ENCODE measurements around the gene CCDC69. TPM values are rescaled to one million over a fixed set of nuclear protein-coding genes. Genes with fewer than 3 reads are reported as not detected.

CCDC69 gene
- polyA plus RNA-seq, 2 of the 4 experiments (the other 2 are of a cell fraction) = 2.9 to 3.0 TPM

GRCh38 chr5:151144275-151144674 is 79.6 kb downstream of the CCDC69 start:
- no peak for FAIRE-seq
- TF ChIP-seq BHLHE40 (IDR thresholded peaks at IDR 0.05; ENCODE audit: low read depth, low read length) (no peak), MYC (IDR thresholded peaks at IDR 0.05; ENCODE audit: borderline replicate concordance, low read length) (no peak), TP53 (CRISPR knock-in tag; IDR thresholded peaks at IDR 0.05) (no peak), RNF2 (IDR thresholded peaks at IDR 0.05; ENCODE audit: borderline replicate concordance, low read depth) (no peak), FOXS1 (CRISPR knock-in tag; IDR thresholded peaks at IDR 0.05) (no peak), ESRRA (IDR thresholded peaks at IDR 0.05; ENCODE audit: borderline replicate concordance, low read length) (no peak), ATOH8 (CRISPR knock-in tag; IDR thresholded peaks at IDR 0.05; ENCODE audit: low read depth) (no peak), POLR2A (IDR thresholded peaks at IDR 0.05; ENCODE audit: low read length) (no peak), EP300 (IDR thresholded peaks at IDR 0.05) (no peak), NFE2L2 (conservative IDR thresholded peaks at IDR 0.05; ENCODE audit: low read length) (no peak), JUNB (IDR thresholded peaks at IDR 0.05) (no peak), HOXB13 (CRISPR knock-in tag; IDR thresholded peaks at IDR 0.05; ENCODE audit: low read depth) (no peak), CTCF (IDR thresholded peaks at IDR 0.05) (no peak), SMC3 (IDR thresholded peaks at IDR 0.05) (no peak), PHF8 (IDR thresholded peaks at IDR 0.05; ENCODE audit: borderline replicate concordance, low read depth) (no peak), ZSCAN20 (CRISPR knock-in tag; IDR thresholded peaks at IDR 0.05) (no peak)

GRCh38 chr5:151143645-151144044 is 80.2 kb downstream of the CCDC69 start:
- no peaks in the 10 kb centered on the region for H3K9me3 ChIP-seq
- TF ChIP-seq POLR2AphosphoS2 (conservative IDR thresholded peaks at IDR 0.05; ENCODE audit: low read length) (no peak), MYC (IDR thresholded peaks at IDR 0.05; ENCODE audit: borderline replicate concordance, low read length) (no peak), REST (IDR thresholded peaks at IDR 0.05) (no peak), HMGXB4 (CRISPR knock-in tag; IDR thresholded peaks at IDR 0.05; ENCODE audit: borderline replicate concordance) (no peak), BHLHE40 (IDR thresholded peaks at IDR 0.05; ENCODE audit: low read depth, low read length) (no peak), CHD2 (IDR thresholded peaks at IDR 0.05; ENCODE audit: low read length, partially characterized antibody) (no peak), RCOR1 (IDR thresholded peaks at IDR 0.05; ENCODE audit: low read depth, low read length) (no peak), ZC3H11A (IDR thresholded peaks at IDR 0.05) (no peak), NFE2L2 (conservative IDR thresholded peaks at IDR 0.05; ENCODE audit: low read length) (no peak), SREBF2 (IDR thresholded peaks at IDR 0.05) (no peak), JUNB (IDR thresholded peaks at IDR 0.05) (no peak), ESRRA (IDR thresholded peaks at IDR 0.05; ENCODE audit: borderline replicate concordance, low read length) (no peak), FOXS1 (CRISPR knock-in tag; IDR thresholded peaks at IDR 0.05) (no peak), RARB (CRISPR knock-in tag; IDR thresholded peaks at IDR 0.05) (no peak)
- no peak for DNase-seq (ENCODE audit: low read depth in 1 of 2, low spot score in 1 of 2)
- FAIRE-seq = no peak
- WGBS (ENCODE audit: missing lambda C conversion rate) = 81% methylated on average over 7 of the region's 7 CpGs
- POLR2A ChIA-PET = no interaction called here
- H3K4me1 ChIP-seq = no peaks in the 10 kb centered on the region
- H3K4me2 ChIP-seq = no peak overlapping the region
- H3K4me3 ChIP-seq = no peak overlapping the region
- no peak overlapping the region for H3K27ac ChIP-seq
- CTCF ChIA-PET = interaction anchor here (1.2 to 7.4 kb wide), 3 partner anchors 21 to 29 kb away, joined by 4 to 28 read pairs (median 4); no protein-coding TSS in a partner anchor
- no peak for ATAC-seq

More at GRCh38 chr5:151144275-151144674, 79.6 kb downstream of the CCDC69 start:
- POLR2A ChIA-PET = no interaction called here
- H3K4me1 ChIP-seq = no peaks in the 10 kb centered on the region
- no peak overlapping the region for H3K4me2 ChIP-seq
- H3K4me3 ChIP-seq = no peak overlapping the region
- 80% methylated on average over 6 of the region's 6 CpGs for WGBS (ENCODE audit: missing lambda C conversion rate)
- DNase-seq (ENCODE audit: low read depth in 1 of 2, low spot score in 1 of 2) = no peak
- CTCF ChIA-PET = interaction anchor here (0.7 to 7.4 kb wide), 5 partner anchors 9 to 29 kb away, joined by 3 to 28 read pairs (median 4); no protein-coding TSS in a partner anchor
- ATAC-seq = no peak
- no peak overlapping the region for H3K27ac ChIP-seq
- H3K9me3 ChIP-seq = no peaks in the 10 kb centered on the region
